Natural killer cell (primary cell): ENCODE results near the gene FRMD3. TPM values are rescaled to one million over a fixed set of nuclear protein-coding genes. Genes with fewer than 3 reads are reported as not detected.

ENCODE experiments used
- ATAC-seq, 3 donors: fragments of 150-1000 bp in 2 of 3; fragments of 200-7000 bp in 1 of 3; cut with Tn5 transposase; 1 replicate in 1 of 3; 2 replicates in 2 of 3; pipeline ENCODE4 v1.10.0; 2021; ENCODE audit warnings: mild to moderate bottlenecking in 2 of 3, moderate library complexity in 2 of 3
- DNase-seq, 2 donors: peaks; one replicate each; pipeline versions ENCODE4 v3.0.0 to v3.0.0-alpha.2; 2013 to 2021; ENCODE audit warnings: mixed read lengths in 1 of 2
- H3K27ac ChIP-seq: one replicate; pipeline ENCODE4 v1.5.1; 2013; ENCODE audit warnings: mild to moderate bottlenecking, low read length
- H3K27me3 ChIP-seq: one replicate; pipeline ENCODE4 v1.6.1; 2013; ENCODE audit warnings: low read length; ENCODE audit not compliant: control insufficient read depth, insufficient read depth
- H3K36me3 ChIP-seq: one replicate; pipeline ENCODE4 v1.6.1; 2013; ENCODE audit warnings: low read length; ENCODE audit not compliant: control insufficient read depth, insufficient read depth
- H3K4me1 ChIP-seq: one replicate; pipeline ENCODE4 v1.6.1; 2013; ENCODE audit warnings: low read length; ENCODE audit not compliant: control insufficient read depth, insufficient read depth
- H3K4me3 ChIP-seq: one replicate; pipeline ENCODE4 v1.5.1; 2013; ENCODE audit warnings: low read length
- H3K9me3 ChIP-seq: one replicate; pipeline ENCODE4 v1.6.1; 2013; ENCODE audit warnings: low read length; ENCODE audit not compliant: control insufficient read depth, insufficient read depth
- H3K27ac Mint-ChIP-seq, 2 donors: one replicate each; pipeline ENCODE4 v1.8.0; 2022; ENCODE audit warnings: mild to moderate bottlenecking in 2 of 2, mixed read lengths in 2 of 2, moderate library complexity in 1 of 2
- H3K27me3 Mint-ChIP-seq, 2 donors: one replicate each; pipeline ENCODE4 v1.8.0; 2022; ENCODE audit warnings: low read depth in 2 of 2, mixed read lengths in 2 of 2
- H3K36me3 Mint-ChIP-seq: one replicate; pipeline ENCODE4 v1.8.0; 2022; ENCODE audit warnings: mixed read lengths
- H3K4me1 Mint-ChIP-seq, 2 donors: one replicate each; pipeline ENCODE4 v1.8.0; 2022; ENCODE audit warnings: mixed read lengths in 2 of 2
- H3K4me3 Mint-ChIP-seq: one replicate; pipeline ENCODE4 v1.8.0; 2022; ENCODE audit warnings: mild to moderate bottlenecking, moderate library complexity, mixed read lengths
- H3K9me3 Mint-ChIP-seq, 2 donors: one replicate each; pipeline ENCODE4 v1.8.0; 2022; ENCODE audit warnings: mixed read lengths in 2 of 2
- CTCF ChIP-seq: fragments of 200-600 bp; IDR thresholded peaks from one replicate; pipeline ENCODE4 v1.8.0; 2022; ENCODE audit warnings: antibody characterized with exemption
- WGBS: methylation state at CpG from one replicate; pipeline ENCODE4 v1.1.7; 2013; ENCODE audit warnings: missing lambda C conversion rate; ENCODE audit not compliant: insufficient coverage; 5-methylcytosine and 5-hydroxymethylcytosine counted together
- intact Hi-C: fragments of 100-400 bp; cut with micrococcal nuclease; formaldehyde crosslinking; loops from one replicate; pipeline ENCODE4 v1.14.2; 2022
- total RNA-seq, 4 donors: library from RNA; stranded (reverse); fragments of 120-200 nt in 1 of 4; gene quantifications; one replicate each; pipeline versions ENCODE4 v1.2.3 to v1.2.4, GENCODE V29; 2013 to 2022

FRMD3 gene
- total RNA-seq, 3 donors from 2014 or later (not counting 1 experiment from before 2014, with no cell fraction given): 1.2 to 2.4 (median 2.1) TPM

DNA sequence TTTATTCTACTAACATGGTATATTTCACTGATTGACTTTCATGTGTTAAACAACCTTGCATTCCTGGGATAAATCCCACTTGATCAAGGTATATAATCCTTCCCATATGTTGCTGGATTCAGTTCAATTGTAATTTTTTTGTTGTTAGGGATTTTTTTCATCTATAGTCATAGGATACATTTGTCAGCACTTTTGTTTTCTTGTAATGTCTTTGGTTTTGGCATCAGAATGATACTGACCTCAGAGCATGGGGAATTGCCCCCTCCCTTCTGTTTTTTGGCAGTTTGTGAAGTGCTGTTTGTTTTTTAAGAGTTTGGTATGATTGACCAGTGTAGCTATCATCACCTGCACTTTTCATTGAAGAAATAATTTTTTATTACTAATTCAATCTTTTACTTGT lies 298.5 kb downstream of the FRMD3 start:
- Mint-ChIP-seq H3K36me3 (no peaks in the 10 kb centered on the region), H3K27me3 (no peaks in the 10 kb centered on the region), H3K27ac (no peak overlapping the region), H3K4me1 (no peaks in the 10 kb centered on the region), H3K4me3 (no peak overlapping the region), H3K9me3 (no peaks in the 10 kb centered on the region)
- DNase-seq (no peak), ATAC-seq (no peak)
- H3K4me1 ChIP-seq: no peaks in the 10 kb centered on the region
- H3K36me3 ChIP-seq: no peaks in the 10 kb centered on the region
- no peaks in the 10 kb centered on the region for H3K9me3 ChIP-seq
- intact Hi-C loops: loop anchor here (10.0 kb wide), 1 partner anchor 65 kb away; no protein-coding TSS in a partner anchor
- H3K27me3 ChIP-seq: no peaks in the 10 kb centered on the region
- no peak for TF ChIP-seq CTCF
- H3K27ac ChIP-seq: no peak overlapping the region
- H3K4me3 ChIP-seq: no peak overlapping the region

DNA sequence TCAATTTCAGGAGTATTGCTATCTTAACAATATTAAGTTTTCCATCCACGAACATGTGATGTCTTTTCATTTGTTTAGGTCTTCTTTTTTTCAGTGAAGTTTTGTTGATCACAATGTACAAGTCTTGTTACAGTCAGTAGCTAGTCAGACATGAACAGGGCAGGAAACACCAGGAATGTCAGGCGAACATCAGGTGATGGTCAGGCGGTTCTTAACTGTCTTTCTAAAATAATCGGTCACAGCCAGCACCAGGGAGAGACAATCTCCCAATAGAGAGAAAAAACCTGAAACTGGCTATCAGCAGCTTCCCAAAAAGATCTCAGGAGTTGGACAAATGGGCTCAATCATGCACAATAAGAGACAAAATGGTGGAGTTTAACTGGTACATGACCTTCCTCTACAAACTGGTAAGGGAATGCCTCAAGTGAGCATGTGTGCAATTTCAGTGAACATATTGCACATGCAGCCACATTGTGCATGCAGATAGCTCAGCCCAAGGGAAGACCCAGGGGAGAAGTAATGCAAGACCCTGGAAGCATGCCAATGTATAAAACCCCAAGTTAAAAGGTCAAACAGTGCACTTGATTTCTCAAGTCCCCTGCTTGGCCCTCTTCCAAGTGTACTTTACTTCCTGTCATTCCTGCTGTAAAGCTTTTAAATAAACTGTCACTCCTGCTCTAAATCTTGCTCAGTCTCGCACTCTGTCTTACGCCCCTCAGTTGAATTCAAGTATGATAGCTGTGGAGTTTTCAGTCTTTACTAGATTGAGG lies 299.1 kb downstream of the FRMD3 start:
- Histone ChIP-seq H3K9me3 (no peaks in the 10 kb centered on the region), H3K4me1 (no peaks in the 10 kb centered on the region), H3K4me3 (no peak overlapping the region), H3K27me3 (no peaks in the 10 kb centered on the region), H3K27ac (no peak overlapping the region), H3K36me3 (no peaks in the 10 kb centered on the region)
- Mint-ChIP-seq H3K36me3 (no peaks in the 10 kb centered on the region), H3K9me3 (no peaks in the 10 kb centered on the region), H3K27ac (no peak overlapping the region), H3K4me3 (no peak overlapping the region), H3K4me1 (no peaks in the 10 kb centered on the region), H3K27me3 (no peaks in the 10 kb centered on the region)
- no peak for DNase-seq
- TF ChIP-seq CTCF: no peak
- ATAC-seq: no peak
- intact Hi-C loops: loop anchor here (10.0 kb wide), 1 partner anchor 64 kb away; no protein-coding TSS in a partner anchor
- 78% methylated on average over 6 of the region's 6 CpGs for WGBS

DNA sequence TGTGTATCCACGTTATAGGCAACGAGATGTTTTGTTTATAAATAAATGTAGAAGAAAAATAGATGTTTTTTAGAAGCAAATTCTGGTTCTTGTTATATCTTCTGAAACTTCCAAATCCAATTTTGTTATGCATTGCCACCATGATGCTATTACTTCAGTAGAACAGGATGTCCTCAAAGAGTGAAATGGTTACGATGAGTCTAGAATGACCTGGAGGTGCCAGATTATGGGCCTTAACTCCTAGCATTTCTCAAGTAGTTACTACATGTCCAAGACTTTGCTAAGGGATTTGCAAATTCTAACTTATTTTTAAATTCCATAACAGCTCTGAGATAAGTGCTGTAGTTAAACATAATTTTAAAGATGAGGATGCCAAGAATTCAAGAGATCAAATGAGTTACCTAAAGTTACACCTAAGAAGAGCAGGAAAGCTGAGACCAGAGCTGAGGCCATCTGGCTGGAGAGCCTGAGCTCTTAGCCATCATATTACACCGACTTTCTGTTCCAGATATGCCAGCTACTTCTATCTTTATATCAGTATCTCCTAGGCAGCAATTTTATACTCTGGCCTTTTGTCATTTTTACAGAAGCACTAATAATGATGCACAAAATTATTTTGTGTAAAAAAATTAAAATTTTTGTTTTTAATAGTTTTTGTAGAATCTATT lies 302.0 kb downstream of the FRMD3 start:
- peaks cover 0 to 4% of the 10 kb centered on the region in 2 donors for H3K27me3 Mint-ChIP-seq
- no peak for DNase-seq
- H3K4me1 ChIP-seq: no peaks in the 10 kb centered on the region

More for the DNA sequence above, 302.0 kb downstream of the FRMD3 start:
- Histone ChIP-seq H3K4me3 (no peak overlapping the region), H3K9me3 (no peaks in the 10 kb centered on the region), H3K27ac (no peak overlapping the region), H3K27me3 (no peaks in the 10 kb centered on the region), H3K36me3 (no peaks in the 10 kb centered on the region)
- no peak for TF ChIP-seq CTCF
- Mint-ChIP-seq H3K4me1 (no peaks in the 10 kb centered on the region), H3K9me3 (peaks cover 0 to 4% of the 10 kb centered on the region in 2 donors), H3K4me3 (no peak overlapping the region), H3K27ac (no peak overlapping the region), H3K36me3 (no peaks in the 10 kb centered on the region)
- ATAC-seq: no peak
- WGBS: 91% methylated on average over 4 of the region's 4 CpGs
- intact Hi-C loops: loop anchor here (10.0 kb wide), 1 partner anchor 61 kb away; no protein-coding TSS in a partner anchor
